GM19043 (cell line): ENCODE measurements around the gene BFSP2.

Experiments used
- ATAC-seq: cut with Tn5 transposase; IDR thresholded peaks from one replicate; pipeline ENCODE4 v1.9.1; 2021; ENCODE audit warnings: low read depth; ENCODE audit not compliant: unreplicated experiment

The BFSP2 gene, protein sequence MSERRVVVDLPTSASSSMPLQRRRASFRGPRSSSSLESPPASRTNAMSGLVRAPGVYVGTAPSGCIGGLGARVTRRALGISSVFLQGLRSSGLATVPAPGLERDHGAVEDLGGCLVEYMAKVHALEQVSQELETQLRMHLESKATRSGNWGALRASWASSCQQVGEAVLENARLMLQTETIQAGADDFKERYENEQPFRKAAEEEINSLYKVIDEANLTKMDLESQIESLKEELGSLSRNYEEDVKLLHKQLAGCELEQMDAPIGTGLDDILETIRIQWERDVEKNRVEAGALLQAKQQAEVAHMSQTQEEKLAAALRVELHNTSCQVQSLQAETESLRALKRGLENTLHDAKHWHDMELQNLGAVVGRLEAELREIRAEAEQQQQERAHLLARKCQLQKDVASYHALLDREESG

GRCh38 chr3:133400006-133400515 is at the start of gene BFSP2:
TSS of gene BFSP2 (plus strand) at chr3:133400056. CDS start at chr3:133400084, 28 bp downstream.
- no peak for ATAC-seq

- no peak for ATAC-seq
These were observed 45.1 kb upstream of the BFSP2 start for GRCh38 chr3:133354721-133355120.

DNA sequence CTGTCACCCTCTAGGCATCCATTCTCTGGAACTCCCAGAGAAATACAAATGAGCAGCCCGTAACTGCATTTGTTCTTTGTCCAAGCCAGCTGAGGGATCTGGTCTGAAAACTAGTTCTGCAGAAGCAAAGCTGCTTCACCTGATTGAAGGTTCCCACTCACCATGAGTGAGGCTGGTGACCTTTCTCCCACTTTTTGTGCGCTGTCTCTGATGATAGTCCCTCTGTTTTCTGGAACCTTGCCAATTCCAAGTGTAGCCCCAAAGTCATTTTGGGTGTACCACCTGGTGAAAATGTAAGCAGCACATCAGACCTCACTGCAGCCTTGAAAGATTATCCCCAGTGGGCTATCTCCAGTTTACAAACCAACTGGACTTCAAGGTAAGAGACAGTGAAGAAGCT is 39.4 kb upstream of the BFSP2 start:
- ATAC-seq, result no peak

- no peak for ATAC-seq
These were observed 38.8 kb upstream of the BFSP2 start for GRCh38 chr3:133361011-133361410.

GRCh38 chr3:133361435-133361834 is 38.4 kb upstream of the BFSP2 start:
- no peak for ATAC-seq

DNA sequence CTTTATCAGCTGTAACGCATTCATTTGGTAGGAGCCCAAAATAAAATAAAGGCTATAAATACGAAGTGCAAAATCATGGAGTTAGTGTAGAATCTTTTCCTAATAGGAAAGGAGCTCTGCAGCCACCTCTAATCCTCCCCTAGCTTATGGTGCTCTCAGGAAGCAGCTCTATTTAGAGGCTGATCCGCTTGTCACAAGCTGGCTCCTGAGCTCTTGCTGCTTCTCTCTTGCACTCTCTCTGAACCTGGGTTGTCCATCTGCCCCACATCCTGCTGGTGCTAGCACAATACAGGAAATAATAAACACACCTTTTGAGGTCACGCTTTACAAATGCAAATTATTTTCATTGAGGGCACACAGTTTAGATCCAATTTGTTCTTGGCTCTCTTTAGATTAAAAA is 37.3 kb upstream of the BFSP2 start:
- no peak for ATAC-seq

DNA sequence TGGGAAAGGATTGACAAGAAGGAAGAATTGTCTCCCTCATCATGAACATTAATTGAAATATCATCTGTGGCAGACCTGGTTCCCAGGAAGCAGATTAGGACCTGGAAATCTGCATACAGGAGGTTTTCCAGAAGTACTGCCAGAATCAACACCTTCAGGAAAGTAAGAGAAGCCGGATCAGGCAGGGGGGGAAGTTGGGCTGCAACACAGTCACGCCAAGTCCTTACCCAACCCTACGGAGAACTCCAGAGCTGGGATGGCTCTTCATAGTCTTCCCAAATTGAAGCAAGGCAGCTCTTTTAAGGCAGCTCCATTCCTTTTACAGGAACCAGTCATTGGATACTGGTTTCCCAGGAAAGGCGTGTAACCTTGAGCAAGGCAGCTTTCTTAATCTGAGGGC is 35.2 kb upstream of the BFSP2 start:
- no peak for ATAC-seq

DNA sequence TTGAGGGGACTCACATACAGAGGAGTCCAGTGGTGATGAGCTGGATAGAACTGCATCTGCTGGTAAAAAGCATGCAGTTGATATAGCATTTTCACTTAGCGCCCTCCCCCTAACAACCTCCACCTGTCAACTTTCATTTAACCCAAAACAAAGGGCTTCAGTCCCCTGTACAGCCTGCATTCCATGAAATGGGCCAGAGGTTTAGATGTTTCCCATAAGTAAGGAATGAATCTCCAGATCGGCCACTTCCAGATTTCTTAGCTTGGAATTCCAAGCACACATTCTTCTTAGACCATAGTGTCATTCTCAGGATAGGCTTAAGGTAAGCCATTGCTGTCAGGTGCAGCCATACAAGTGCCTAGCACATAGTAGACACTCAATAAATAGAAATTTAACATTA is 32.9 kb upstream of the BFSP2 start:
- no peak for ATAC-seq

GRCh38 chr3:133367403-133367802 is 32.5 kb upstream of the BFSP2 start:
- no peak for ATAC-seq

DNA sequence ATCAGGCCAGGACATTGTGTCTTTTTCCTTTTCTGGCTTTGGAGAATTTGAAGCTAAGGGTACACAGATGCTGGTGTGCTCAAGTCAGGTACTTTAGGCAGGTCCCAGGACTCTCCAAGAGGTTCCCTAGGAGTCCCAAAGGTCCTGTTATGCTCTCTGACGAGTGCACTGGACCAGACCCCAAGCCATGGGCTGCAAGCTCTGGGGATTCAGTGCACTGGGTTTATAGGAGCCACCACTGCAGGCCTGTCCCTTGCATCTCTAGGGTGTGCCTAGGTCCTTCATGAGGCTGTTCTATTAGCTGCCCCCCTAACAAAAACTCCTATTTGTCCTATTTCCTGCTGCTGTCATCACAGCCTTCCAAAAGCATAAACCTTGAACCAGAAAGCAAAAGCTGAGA is 31.9 kb upstream of the BFSP2 start:
- ATAC-seq, result no peak

GRCh38 chr3:133368371-133369067 is 31.3 kb upstream of the BFSP2 start:
- ATAC-seq, result no peak

- no peak for ATAC-seq
These were observed 30.8 kb upstream of the BFSP2 start for GRCh38 chr3:133369068-133369440.

DNA sequence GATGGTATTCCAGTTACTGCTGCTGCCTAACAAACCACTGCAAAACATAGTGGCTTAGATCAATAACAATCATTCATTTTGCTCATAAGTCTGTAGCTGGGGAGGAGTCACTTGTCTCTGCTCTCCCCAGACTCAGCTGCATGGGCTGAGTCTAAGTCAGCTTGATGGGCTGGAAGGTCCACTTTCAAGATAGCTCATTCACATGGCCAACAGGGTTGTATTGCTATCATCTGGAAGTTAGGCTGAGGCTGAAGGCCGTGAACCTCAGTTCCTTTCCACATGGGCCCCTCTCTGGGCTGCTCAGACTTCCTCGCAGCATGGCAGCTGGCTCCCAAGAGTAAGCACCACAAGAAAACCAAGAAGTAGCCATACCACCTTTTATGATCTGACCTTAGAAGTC is 28.7 kb upstream of the BFSP2 start:
- ATAC-seq, result no peak

DNA sequence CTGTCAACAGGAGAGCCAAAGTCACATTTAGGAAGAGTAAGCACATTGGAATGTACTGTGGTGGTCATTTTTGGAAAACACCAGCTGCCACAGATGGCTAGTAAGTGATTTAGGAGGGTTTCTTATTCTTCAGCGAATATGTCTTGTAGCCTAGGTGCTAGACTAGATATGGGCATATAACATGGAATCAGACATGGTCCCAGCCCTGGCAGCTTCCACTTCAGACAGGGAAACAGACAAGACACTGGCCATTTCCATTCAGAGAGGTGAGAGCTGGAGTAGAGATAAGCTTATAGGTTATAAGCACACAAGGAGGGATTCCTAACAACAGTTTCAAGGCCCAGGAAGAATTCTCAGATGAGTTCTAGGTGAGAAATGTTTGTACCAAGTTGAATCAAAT is 28.2 kb upstream of the BFSP2 start:
- no peak for ATAC-seq

- no peak for ATAC-seq
These were observed 25.0 kb upstream of the BFSP2 start for GRCh38 chr3:133374708-133375402.

DNA sequence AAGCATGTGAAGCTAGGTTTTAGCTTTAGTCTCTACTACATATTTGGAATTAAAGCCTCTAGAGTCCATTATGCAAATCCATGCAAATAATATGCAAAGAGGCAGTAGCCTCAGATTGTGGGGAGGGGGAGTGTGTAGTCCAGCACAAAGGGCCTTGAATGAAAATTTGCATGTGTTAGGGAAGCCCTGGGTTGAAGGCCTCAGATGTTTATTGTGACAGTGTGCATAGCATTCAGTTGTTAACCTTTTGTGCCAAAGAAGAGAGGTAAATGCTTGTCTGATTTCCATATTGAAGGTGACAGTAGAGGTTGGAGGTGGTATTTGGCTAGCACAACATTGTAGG is 24.5 kb upstream of the BFSP2 start:
- ATAC-seq, result no peak

DNA sequence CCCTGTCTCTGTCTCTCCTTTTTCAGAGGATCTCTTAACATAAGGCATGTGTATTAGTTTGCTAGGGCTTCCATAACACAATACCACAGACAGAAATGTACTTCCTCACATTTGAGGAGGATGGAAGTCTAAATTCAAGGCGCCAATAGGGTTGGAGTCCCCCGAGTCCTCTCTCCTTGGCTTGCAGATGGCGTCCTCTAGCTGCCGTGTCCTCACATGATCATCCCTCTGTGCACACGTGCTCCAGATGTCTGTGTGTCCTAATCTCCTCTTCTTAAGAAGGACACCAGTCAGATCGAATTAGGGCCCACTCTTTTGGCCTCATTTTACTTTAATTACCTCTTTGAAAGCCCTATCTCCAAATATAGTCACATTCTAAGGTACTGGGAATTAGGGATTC is 23.0 kb upstream of the BFSP2 start:
- ATAC-seq, result no peak

DNA sequence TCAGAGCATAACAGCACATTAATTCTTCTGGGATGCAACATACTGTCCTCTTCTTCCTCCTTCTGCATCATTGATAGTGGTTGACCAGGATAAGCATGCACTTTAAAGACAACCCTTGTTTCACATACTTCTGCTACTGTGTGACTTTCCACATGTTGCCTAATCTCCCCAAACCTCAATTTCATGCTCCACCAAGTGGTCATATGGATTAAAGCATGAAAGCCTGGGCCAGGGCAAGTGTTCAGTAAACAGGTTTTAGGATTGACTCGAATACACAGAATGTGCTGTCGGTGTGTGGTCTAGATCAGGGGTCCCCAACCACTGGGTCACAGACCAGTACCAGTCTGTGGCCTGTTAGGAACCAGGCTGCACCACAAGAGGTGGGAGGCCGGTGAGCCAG is 22.5 kb upstream of the BFSP2 start:
- ATAC-seq, result no peak

DNA sequence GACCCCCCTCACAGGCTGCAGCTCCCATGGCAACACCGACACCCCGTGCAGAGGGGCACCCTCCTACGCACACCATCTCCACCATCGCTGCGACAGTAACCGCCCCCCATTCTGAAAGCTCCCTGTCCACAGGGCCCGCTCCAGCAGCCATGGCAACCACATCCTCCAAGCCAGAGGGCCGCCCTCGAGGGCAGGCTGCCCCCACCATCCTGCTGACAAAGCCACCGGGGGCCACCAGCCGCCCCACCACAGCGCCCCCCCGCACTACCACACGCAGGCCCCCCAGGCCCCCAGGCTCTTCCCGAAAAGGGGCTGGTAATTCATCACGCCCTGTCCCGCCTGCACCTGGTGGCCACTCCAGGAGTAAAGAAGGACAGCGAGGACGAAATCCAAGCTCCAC is 19.9 kb upstream of the BFSP2 start:
- no peak for ATAC-seq

DNA sequence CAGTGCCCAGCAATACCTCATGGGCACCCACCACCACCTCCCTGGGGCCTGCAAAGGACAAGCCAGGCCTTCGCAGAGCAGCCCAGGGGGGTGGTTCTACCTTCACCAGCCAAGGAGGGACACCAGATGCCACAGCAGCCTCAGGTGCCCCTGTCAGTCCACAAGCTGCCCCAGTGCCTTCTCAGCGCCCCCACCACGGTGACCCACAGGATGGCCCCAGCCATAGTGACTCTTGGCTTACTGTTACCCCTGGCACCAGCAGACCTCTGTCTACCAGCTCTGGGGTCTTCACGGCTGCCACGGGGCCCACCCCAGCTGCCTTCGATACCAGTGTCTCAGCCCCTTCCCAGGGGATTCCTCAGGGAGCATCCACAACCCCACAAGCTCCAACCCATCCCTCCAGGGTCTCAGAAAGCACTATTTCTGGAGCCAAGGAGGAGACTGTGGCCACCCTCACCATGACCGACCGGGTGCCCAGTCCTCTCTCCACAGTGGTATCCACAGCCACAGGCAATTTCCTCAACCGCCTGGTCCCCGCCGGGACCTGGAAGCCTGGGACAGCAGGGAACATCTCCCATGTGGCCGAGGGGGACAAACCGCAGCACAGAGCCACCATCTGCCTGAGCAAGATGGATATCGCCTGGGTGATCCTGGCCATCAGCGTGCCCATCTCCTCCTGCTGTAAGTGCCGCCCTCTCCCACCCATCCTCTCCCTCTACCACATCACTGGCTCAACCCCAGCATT is 19.2 kb upstream of the BFSP2 start:
- ATAC-seq, result no peak
